Loucy (cell line): ENCODE results near the gene NDST4.

Experiments used
- CTCF ChIP-seq: fragments of 200-600 bp; sonication (generic); conservative IDR thresholded peaks from 2 replicates; pipeline ENCODE4 v1.5.1; 2014; ENCODE audit warnings: mild to moderate bottlenecking, antibody characterized with exemption, low read length
- EZH2phosphoT487 ChIP-seq: fragments of 200-600 bp; IDR thresholded peaks from 2 replicates; pipeline ENCODE4 v1.6.1; 2018; ENCODE audit warnings: antibody characterized with exemption, mild to moderate bottlenecking, moderate library complexity, borderline replicate concordance

- TF ChIP-seq CTCF (no peak), EZH2phosphoT487 (no peak)
Observed at GRCh38 chr4:114782415-114783214, 330.8 kb downstream of the NDST4 start.
